Measurements from ENCODE around the gene RNF13. TPM values are rescaled to one million over a fixed set of nuclear protein-coding genes. Genes with fewer than 3 reads are reported as not detected.

Gene RNF13
- total RNA-seq, 2 donors from 2014 or later, result 77.3 to 105 TPM

DNA sequence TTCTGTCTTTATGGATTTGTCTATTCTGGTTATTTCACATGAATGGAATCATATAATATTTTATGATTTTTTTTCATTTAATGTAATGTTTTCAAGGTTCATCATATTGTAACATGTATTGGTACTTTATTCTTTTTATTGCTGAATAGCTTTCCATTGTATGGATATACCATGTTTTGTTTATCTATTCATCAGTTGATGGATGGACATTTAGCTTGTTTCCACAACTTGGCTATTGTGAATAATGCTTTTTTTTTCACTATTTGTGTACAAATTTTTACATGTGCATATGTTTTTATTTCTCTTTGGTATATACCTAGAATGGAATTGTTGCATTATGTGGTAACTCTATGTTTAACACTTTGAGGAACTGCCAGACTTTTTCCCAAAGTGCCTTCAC is 93.0 kb downstream of the RNF13 start:
- intact Hi-C loops (cut with DNase I), result no loop called here
- no peak for TF ChIP-seq CTCF (IDR thresholded peaks at IDR 0.05)
- no peak for TF ChIP-seq POLR2A (IDR thresholded peaks at IDR 0.05)
- TF ChIP-seq POLR2AphosphoS5 (IDR thresholded peaks at IDR 0.05), result no peak
- H3K27ac ChIP-seq, result no peak overlapping the region

DNA sequence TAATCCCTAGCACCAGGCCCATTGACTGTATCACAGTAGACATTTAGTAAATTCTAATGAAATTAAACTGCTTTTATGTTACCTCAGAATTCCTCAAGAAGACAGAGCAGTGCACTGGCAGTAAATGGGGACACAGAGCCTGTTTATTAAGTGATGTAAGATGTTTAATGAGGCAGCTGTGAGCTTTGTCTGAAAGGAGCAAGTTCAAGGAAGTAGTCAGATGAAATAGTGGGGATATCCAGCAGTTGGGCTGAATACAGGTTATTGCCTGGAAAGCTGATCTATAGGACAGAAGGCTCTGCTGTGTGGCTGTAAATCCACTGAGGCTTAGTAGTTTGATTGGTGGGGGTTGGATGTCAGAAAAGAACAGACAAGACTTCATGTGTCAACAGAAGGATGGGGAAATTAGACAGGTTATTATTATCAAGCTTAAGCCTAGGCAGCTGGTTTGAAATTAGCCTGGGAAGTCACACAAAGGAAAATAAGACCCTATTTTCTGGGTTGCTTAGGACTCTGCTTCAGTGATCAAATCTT is 95.5 kb downstream of the RNF13 start:
- no peaks in the 10 kb centered on the region for H3K4me1 ChIP-seq (replicated peaks)
- H3K27ac ChIP-seq, result no peak overlapping the region
- intact Hi-C loops (cut with DNase I), result no loop called here
- TF ChIP-seq POLR2A (IDR thresholded peaks at IDR 0.05) (no peak), CTCF (IDR thresholded peaks at IDR 0.05) (no peak), POLR2AphosphoS5 (IDR thresholded peaks at IDR 0.05) (no peak)
- H3K36me3 ChIP-seq, result no peaks in the 10 kb centered on the region
- no peaks in the 10 kb centered on the region for H3K27me3 ChIP-seq (replicated peaks; ENCODE audit: insufficient read depth)
- H3K9me3 ChIP-seq, result no peaks in the 10 kb centered on the region
- H3K4me3 ChIP-seq, result no peak overlapping the region
- DNase-seq (ENCODE audit: low spot score), result no peak

More for the DNA sequence above, 93.0 kb downstream of the RNF13 start:
- H3K4me1 ChIP-seq (replicated peaks), result no peaks in the 10 kb centered on the region
- H3K27me3 ChIP-seq (replicated peaks; ENCODE audit: insufficient read depth), result no peaks in the 10 kb centered on the region
- H3K9me3 ChIP-seq, result no peaks in the 10 kb centered on the region
- no peaks in the 10 kb centered on the region for H3K36me3 ChIP-seq
- no peak for DNase-seq (ENCODE audit: low spot score)
- no peak overlapping the region for H3K4me3 ChIP-seq

- no peaks in the 10 kb centered on the region for H3K27me3 ChIP-seq (replicated peaks; ENCODE audit: insufficient read depth)
- H3K27ac ChIP-seq, result no peak overlapping the region
- H3K36me3 ChIP-seq, result no peaks in the 10 kb centered on the region
- no peaks in the 10 kb centered on the region for H3K9me3 ChIP-seq
- TF ChIP-seq CTCF (IDR thresholded peaks at IDR 0.05), result no peak
- no peak for TF ChIP-seq POLR2A (IDR thresholded peaks at IDR 0.05)
- TF ChIP-seq POLR2AphosphoS5 (IDR thresholded peaks at IDR 0.05), result no peak
- H3K4me1 ChIP-seq (replicated peaks), result no peaks in the 10 kb centered on the region
- intact Hi-C loops (cut with DNase I), result no loop called here
- H3K4me3 ChIP-seq, result no peak overlapping the region
- no peak for DNase-seq (ENCODE audit: low spot score)
- WGBS, result 91% methylated on average over 4 of the region's 4 CpGs
These were observed 96.9 kb downstream of the RNF13 start for GRCh38 chr3:149909923-149910322.

GRCh38 chr3:149917124-149917667 is 104.2 kb downstream of the RNF13 start:
- Histone ChIP-seq H3K4me3 (no peak overlapping the region), H3K36me3 (no peaks in the 10 kb centered on the region), H3K9me3 (no peaks in the 10 kb centered on the region), H3K4me1 (replicated peaks) (no peaks in the 10 kb centered on the region), H3K27me3 (replicated peaks; ENCODE audit: insufficient read depth) (no peaks in the 10 kb centered on the region), H3K27ac (no peak overlapping the region)
- DNase-seq (ENCODE audit: low spot score), result no peak
- TF ChIP-seq POLR2A (IDR thresholded peaks at IDR 0.05) (no peak), POLR2AphosphoS5 (IDR thresholded peaks at IDR 0.05) (no peak)
- WGBS, result 79% methylated on average over 5 of the region's 5 CpGs
- intact Hi-C loops (cut with DNase I), result no loop called here

GRCh38 chr3:149919509-149919908 is 106.5 kb downstream of the RNF13 start:
- 98% methylated on average over 3 of the region's 3 CpGs for WGBS
- H3K27me3 ChIP-seq (replicated peaks; ENCODE audit: insufficient read depth), result no peaks in the 10 kb centered on the region
- H3K9me3 ChIP-seq, result no peaks in the 10 kb centered on the region
- no peaks in the 10 kb centered on the region for H3K4me1 ChIP-seq (replicated peaks)
- H3K36me3 ChIP-seq, result no peaks in the 10 kb centered on the region
- TF ChIP-seq CTCF (IDR thresholded peaks at IDR 0.05), result no peak
- TF ChIP-seq POLR2AphosphoS5 (IDR thresholded peaks at IDR 0.05), result no peak
- no peak for TF ChIP-seq POLR2A (IDR thresholded peaks at IDR 0.05)
- no peak overlapping the region for H3K4me3 ChIP-seq
- DNase-seq (ENCODE audit: low spot score), result no peak
- intact Hi-C loops (cut with DNase I), result no loop called here
- no peak overlapping the region for H3K27ac ChIP-seq

Data from prostate gland (tissue), 2 donors.